DOHH2 (cell line): ENCODE results near the gene MRPL12.

Experiments used
- H3F3A ChIP-seq: fragments of 200-600 bp; sonication (generic), shearing (Covaris generic); 2 replicates; pipeline ENCODE4 v1.6.0; 2016; ENCODE audit warnings: antibody characterized with exemption, mild to moderate bottlenecking; ENCODE audit not compliant: control insufficient read depth, insufficient read depth
- H3K27ac ChIP-seq: fragments of 200-600 bp; sonication (generic); 2 replicates; pipeline ENCODE4 v1.5.1; 2014; ENCODE audit warnings: low read depth, mild to moderate bottlenecking, low read length, moderate library complexity
- H3K27me3 ChIP-seq: fragments of 200-600 bp; sonication (generic); 2 replicates; pipeline ENCODE4 v1.6.1; 2014; ENCODE audit warnings: mild to moderate bottlenecking, low read length, mixed read lengths; ENCODE audit not compliant: control insufficient read depth
- H3K36me3 ChIP-seq: fragments of 200-600 bp; sonication (generic); 2 replicates; pipeline ENCODE4 v1.6.1; 2014; ENCODE audit warnings: mild to moderate bottlenecking, low read length, moderate library complexity, mixed read lengths; ENCODE audit not compliant: control insufficient read depth
- H3K4me1 ChIP-seq: fragments of 200-600 bp; sonication (generic); 2 replicates; pipeline ENCODE4 v1.6.1; 2014; ENCODE audit warnings: mild to moderate bottlenecking, low read length, mixed read lengths; ENCODE audit not compliant: control insufficient read depth
- H3K4me2 ChIP-seq: fragments of 200-600 bp; sonication (generic); 2 replicates; pipeline ENCODE4 v1.6.0; 2014; ENCODE audit warnings: mild to moderate bottlenecking, low read length, moderate library complexity
- H3K4me3 ChIP-seq: fragments of 200-600 bp; sonication (generic); 2 replicates; pipeline ENCODE4 v1.5.1; 2014; ENCODE audit warnings: mild to moderate bottlenecking, low read length, mixed read lengths
- H3K79me2 ChIP-seq: fragments of 200-600 bp; sonication (generic); 2 replicates; pipeline ENCODE4 v1.6.1; 2014; ENCODE audit warnings: mild to moderate bottlenecking, low read length, mixed read lengths; ENCODE audit not compliant: control insufficient read depth
- H3K9me2 ChIP-seq: fragments of 200-600 bp; sonication (generic); replicated peaks from 2 replicates; pipeline ENCODE4 v1.6.1; 2014; ENCODE audit warnings: mild to moderate bottlenecking, low read length, mixed read lengths; ENCODE audit not compliant: control insufficient read depth
- H3K9me3 ChIP-seq: fragments of 200-600 bp; sonication (generic); 2 replicates; pipeline ENCODE4 v1.6.1; 2014; ENCODE audit warnings: antibody characterized with exemption, low read length, mixed read lengths; ENCODE audit not compliant: control insufficient read depth, insufficient read depth
- H4K20me1 ChIP-seq: fragments of 200-600 bp; sonication (generic); 2 replicates; pipeline ENCODE4 v1.6.0; 2014; ENCODE audit warnings: low read depth, mild to moderate bottlenecking, antibody characterized with exemption, low read length, moderate library complexity; ENCODE audit not compliant: control insufficient read depth, insufficient read depth
- CTCF ChIP-seq: fragments of 200-600 bp; sonication (generic); IDR thresholded peaks from one replicate; pipeline ENCODE4 v1.5.1; 2014; ENCODE audit warnings: antibody characterized with exemption, mild to moderate bottlenecking, low read depth, low read length; ENCODE audit not compliant: poor library complexity, severe bottlenecking
- EZH2phosphoT487 ChIP-seq: fragments of 200-600 bp; sonication (generic); IDR thresholded peaks from 2 replicates; pipeline ENCODE4 v1.6.1; 2017; ENCODE audit warnings: borderline replicate concordance, mild to moderate bottlenecking, antibody characterized with exemption, low read length, moderate library complexity, mixed read lengths

Gene MRPL12

GRCh38 chr17:81702934-81703746, at the start of gene MRPL12:
MRPL12 (plus strand) TSS chr17:81703367; CDS start chr17:81703502, 135 bp downstream.
- peak within 1 kb of the TSS; percentile 69 for H3K4me2 ChIP-seq
- TF ChIP-seq EZH2phosphoT487 (no peak), CTCF (no peak)
- peaks cover 95% of the 10 kb centered on the region for H3K79me2 ChIP-seq
- peaks cover 90% of the 10 kb centered on the region for H3K36me3 ChIP-seq
- peak within 1 kb of the TSS; percentile 89 for H3K4me3 ChIP-seq
- peak within 1 kb of the TSS; percentile 79 for H3K27ac ChIP-seq
- peaks cover 17% of the 10 kb centered on the region; the same call in 1 of the 2 replicates for H4K20me1 ChIP-seq
- H3K27me3 ChIP-seq = no peaks in the 10 kb centered on the region
- no peaks in the 10 kb centered on the region for H3K9me3 ChIP-seq
- peaks cover 22% of the 10 kb centered on the region for H3K4me1 ChIP-seq
- no peaks in the 10 kb centered on the region for H3K9me2 ChIP-seq
- peaks cover 5% of the 10 kb centered on the region; the same call in 1 of the 2 replicates for H3F3A ChIP-seq

GRCh38 chr17:81655378-81656117, 47.6 kb upstream of the MRPL12 start:
- Histone ChIP-seq H3K4me2 (no peak overlapping the region), H3K9me2 (no peaks in the 10 kb centered on the region), H3K9me3 (no peaks in the 10 kb centered on the region), H3K27me3 (no peaks in the 10 kb centered on the region), H4K20me1 (no peaks in the 10 kb centered on the region), H3K79me2 (no peaks in the 10 kb centered on the region), H3K4me1 (peaks cover 41% of the 10 kb centered on the region), H3F3A (peaks cover 5% of the 10 kb centered on the region), H3K36me3 (no peaks in the 10 kb centered on the region), H3K4me3 (no peak overlapping the region), H3K27ac (no peak overlapping the region)
- TF ChIP-seq CTCF (no peak), EZH2phosphoT487 (no peak)

GRCh38 chr17:81656118-81656743, 46.9 kb upstream of the MRPL12 start, which contains the start of gene PDE6G:
PDE6G (minus strand) TSS chr17:81656542; CDS start chr17:81653305, 3,237 bp downstream.
- Histone ChIP-seq H3K4me3 (no peak within 1 kb of the TSS), H4K20me1 (no peaks in the 10 kb centered on the region), H3F3A (peaks cover 5% of the 10 kb centered on the region), H3K79me2 (no peaks in the 10 kb centered on the region), H3K4me2 (peak within 1 kb of the TSS; percentile 8; the same call in 1 of the 2 replicates), H3K27ac (no peak within 1 kb of the TSS), H3K9me3 (no peaks in the 10 kb centered on the region), H3K36me3 (no peaks in the 10 kb centered on the region), H3K9me2 (no peaks in the 10 kb centered on the region), H3K4me1 (peaks cover 41% of the 10 kb centered on the region), H3K27me3 (no peaks in the 10 kb centered on the region)
- TF ChIP-seq EZH2phosphoT487 (no peak), CTCF (no peak)
